Heart right ventricle (tissue), 16 donors: ENCODE results near the gene MTG2. TPM values are rescaled to one million over a fixed set of nuclear protein-coding genes. Genes with fewer than 3 reads are reported as not detected.
A peak's percentile ranks its signal among the peaks of the same experiment; 100 is the strongest.

ENCODE experiments used
- ATAC-seq, 8 donors: fragments of 200-7000 bp; cut with Tn5 transposase; one replicate each; pipeline ENCODE4 v1.9.1; 2020; ENCODE audit warnings: mild to moderate bottlenecking in 8 of 8, moderate library complexity in 8 of 8, moderate number of reproducible peaks in 1 of 8
- DNase-seq, 2 donors: peaks; one replicate each; pipeline ENCODE4 v3.0.0-alpha.2; 2020
- H3K27ac ChIP-seq, 10 donors: fragments of 200-600 bp; sonication (generic) in 2 of 10; one replicate each; pipeline versions ENCODE4 v1.5.0 to v1.8.0; 2020 to 2022; ENCODE audit warnings: mild to moderate bottlenecking in 3 of 10
- H3K27me3 ChIP-seq, 7 donors: fragments of 200-600 bp; one replicate each; pipeline ENCODE4 v1.8.0; 2021 to 2022; ENCODE audit warnings: mild to moderate bottlenecking in 2 of 7
- H3K36me3 ChIP-seq, 9 donors: fragments of 200-600 bp; sonication (generic) in 1 of 9; one replicate each; pipeline versions ENCODE4 v1.5.0 to v1.8.0; 2020 to 2022; ENCODE audit warnings: mild to moderate bottlenecking in 2 of 9
- H3K4me1 ChIP-seq, 9 donors: fragments of 200-600 bp; sonication (generic) in 1 of 9; one replicate each; pipeline versions ENCODE4 v1.5.0 to v1.8.0; 2020 to 2022; ENCODE audit warnings: mild to moderate bottlenecking in 4 of 9
- H3K4me3 ChIP-seq, 10 donors: fragments of 200-600 bp; sonication (generic) in 2 of 10; one replicate each; pipeline versions ENCODE4 v1.5.0 to v1.8.0; 2020 to 2022; ENCODE audit warnings: mild to moderate bottlenecking in 7 of 10, moderate library complexity in 2 of 10
- H3K9me3 ChIP-seq, 11 donors: fragments of 200-600 bp in 10 of 11; sonication (generic) in 2 of 11; one replicate each; pipeline versions ENCODE4 v1.5.0 to v1.8.0; 2013 to 2022; ENCODE audit warnings: mild to moderate bottlenecking in 2 of 11, control low read depth in 1 of 11, moderate library complexity in 1 of 11
- CTCF ChIP-seq, 9 donors: fragments of 200-600 bp; sonication (generic) in 2 of 9; IDR thresholded peaks; one replicate each; pipeline versions ENCODE4 v1.5.0 to v1.8.0; 2021 to 2022; ENCODE audit warnings: antibody characterized with exemption in 9 of 9, mild to moderate bottlenecking in 5 of 9, moderate library complexity in 1 of 9
- WGBS, 2 donors: extraction: QIAGEN DNeasy Blood & Tissue Kit; methylation state at CpG; one replicate each; pipeline ENCODE4 v1.1.7; 2013; ENCODE audit warnings: inconsistent platforms in 1 of 2; 5-methylcytosine and 5-hydroxymethylcytosine counted together
- intact Hi-C, 10 donors: fragments of 100-400 bp; cut with DNase I; formaldehyde crosslinking; loops; one replicate each; pipeline versions ENCODE4 v1.11.1 to v1.14.2; 2022
- polyA plus RNA-seq, 2 donors: library from polyadenylated mRNA; stranded (reverse); fragments of 200-250 nt; gene quantifications; one replicate each; pipeline ENCODE4 v1.2.3, GENCODE V29; 2013
- total RNA-seq, 10 donors: library from RNA; stranded (reverse); fragmentation: NEBNext Ultra II Directional in 3 of 10; extraction: Animal tissue kit (Norgen Biotek cat#: 25700) in 3 of 10; gene quantifications; one replicate each; pipeline versions ENCODE4 v1.2.1 to v1.2.4, GENCODE V29; 2021 to 2023
- donor health status: Arrhythmogenic right ventricular cardiomyopathy.
- donor health status: ischemic (EF 13 %, LVEDD 7.1; RV severe dilation, severe dysfunction).
- donor health status: healthy with polysubstance abuse.
- donor health status: DM: no; HTN: yes; CAD: no.
- donor health status: DM: no; HTN: no; CAD: no.
- donor health status: ischemic (EF 25% LVEDD 6.9; RV normal size, moderate dysfunction).
- donor health status: ischemic (EF 25% LVEDD 5.7; RV mildly dilated, moderate dysfunction).
- donor health status: healthy.
- donor health status: DM: yes; HTN: yes; CAD: no.
- donor health status: Ischemic cardiomyopathy.
- donor health status: ischemic (EF 35%, LVEDD 5.7; RV mildly dilated, moderate dysfunction).
- donor health status: nonischemic (EF 11% LVEDD 7.7; RV severe dilation, severe dysfunction).
- donor health status: DM: yes; HTN: yes; CAD: no.
- donor health status: PGD.
- donor health status: ischemic (EF 29% LVEDD 5.4; RV normal size, mild dysfunction).
- donor health status: nonischemic (EF 23%, LVEDD 6.1; RV moderate dilation, normal function).

Gene MTG2
- total and polyA plus RNA-seq, 12 donors, result 21.5 to 55.5 (median 28.2) TPM

- Histone ChIP-seq H3K4me3 (no peak overlapping the region), H3K4me1 (peaks cover 0 to 3% (median 0%) of the 10 kb centered on the region in 9 donors), H3K27ac (no peak overlapping the region), H3K9me3 (no peaks in the 10 kb centered on the region), H3K27me3 (peaks cover 2 to 43% (median 26%) of the 10 kb centered on the region in 7 donors), H3K36me3 (no peaks in the 10 kb centered on the region)
- ATAC-seq (peak in 2 of 8 donors; percentile 11 to 15), DNase-seq (no peak)
- TF ChIP-seq CTCF (IDR thresholded peaks at IDR 0.05), result no peak
- WGBS, 2 donors, result 63 to 67% methylated on average over 10 of the region's 10 CpGs
- intact Hi-C loops, result no loop called here
These were observed 44.8 kb downstream of the MTG2 start for GRCh38 chr20:62227591-62227976.

DNA sequence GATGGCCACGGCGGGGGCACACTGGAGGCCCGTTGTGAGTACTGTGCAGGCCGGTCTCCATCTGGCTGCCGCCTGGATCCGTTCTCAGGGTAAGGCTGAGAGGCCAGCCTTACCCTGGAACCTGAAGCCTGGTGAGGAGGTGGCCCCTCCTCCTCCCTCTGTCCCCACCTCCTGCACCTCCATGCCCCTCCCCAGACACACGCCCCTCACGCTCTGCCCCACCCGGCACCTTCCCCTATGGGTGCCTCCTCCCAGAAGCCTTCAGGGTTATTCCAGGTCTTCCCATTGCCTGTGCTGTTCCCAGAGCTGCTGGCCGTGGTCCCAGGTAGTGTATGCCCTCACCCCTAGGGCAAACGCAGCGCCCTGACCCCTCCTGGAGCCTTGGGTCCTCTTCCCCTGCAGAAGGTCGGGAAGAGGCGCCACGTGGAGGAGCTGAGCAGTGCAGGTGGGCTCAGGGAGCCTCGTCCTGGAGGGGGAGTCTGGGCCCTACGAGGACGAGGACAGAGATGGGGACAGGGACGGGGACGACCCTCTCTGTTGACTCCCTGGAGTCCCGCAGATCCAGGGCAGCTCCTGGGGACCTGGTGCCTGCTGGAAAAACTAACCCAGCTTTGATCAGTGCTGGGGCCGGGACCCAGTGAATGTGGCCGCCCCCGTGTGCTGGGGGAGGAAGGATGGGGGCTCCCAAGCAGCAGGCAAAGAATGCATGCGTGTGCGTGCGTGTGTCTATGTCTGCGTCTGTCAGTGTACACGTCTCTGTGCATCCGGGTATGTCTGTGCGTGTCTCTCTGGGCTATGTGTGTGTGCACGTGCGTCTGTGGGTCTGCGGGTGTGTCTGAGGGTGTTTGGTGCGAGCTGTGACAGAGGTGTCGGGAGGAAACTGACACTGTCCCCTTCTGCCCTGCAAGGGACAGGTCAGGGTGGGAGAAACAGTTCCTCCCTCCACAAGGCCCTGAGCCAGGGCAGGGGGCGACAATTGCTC, 45.4 kb downstream of the MTG2 start:
- no peak overlapping the region for H3K27ac ChIP-seq
- TF ChIP-seq CTCF (IDR thresholded peaks at IDR 0.05), result no peak
- peaks cover 0 to 36% (median 19%) of the 10 kb centered on the region in 7 donors for H3K27me3 ChIP-seq
- no peaks in the 10 kb centered on the region for H3K36me3 ChIP-seq
- intact Hi-C loops, result no loop called here
- peak in 2 of 8 donors; percentile 7 to 15 for ATAC-seq
- H3K4me3 ChIP-seq, result no peak overlapping the region
- 57 to 59% methylated on average over 34 to 37 of the region's 37 CpGs for WGBS, 2 donors
- no peaks in the 10 kb centered on the region for H3K9me3 ChIP-seq
- no peak for DNase-seq
- H3K4me1 ChIP-seq, result peaks cover 0 to 4% (median 3%) of the 10 kb centered on the region in 9 donors

DNA sequence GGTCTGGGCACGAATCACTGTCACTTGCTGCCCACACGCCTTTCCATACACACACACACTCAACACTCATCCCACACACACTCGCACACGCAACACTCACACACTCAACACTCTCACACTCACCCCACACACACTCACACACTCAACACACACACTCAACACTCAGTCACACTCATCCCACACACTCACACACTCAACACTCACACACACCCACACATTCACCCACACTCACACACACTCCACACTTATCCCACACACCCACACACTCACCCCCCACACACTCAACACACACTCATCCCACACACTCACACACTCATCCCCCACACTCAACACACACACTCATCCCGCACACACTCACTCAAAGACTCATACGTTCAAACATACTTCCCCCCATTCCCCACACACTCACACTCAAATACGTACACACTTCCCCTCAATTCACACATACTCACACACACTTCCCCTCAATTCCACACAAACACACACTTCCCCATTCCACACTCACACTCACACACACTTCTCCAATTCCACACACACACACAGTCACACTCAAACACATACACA, 46.2 kb downstream of the MTG2 start:
- no peak overlapping the region for H3K27ac ChIP-seq
- TF ChIP-seq CTCF (IDR thresholded peaks at IDR 0.05), result no peak
- WGBS, 2 donors, result 77 to 87% methylated on average over 7 of the region's 7 CpGs
- DNase-seq (no peak), ATAC-seq (no peak)
- intact Hi-C loops, result no loop called here
- no peak overlapping the region for H3K4me3 ChIP-seq
- H3K27me3 ChIP-seq, result peaks cover 0 to 28% (median 13%) of the 10 kb centered on the region in 7 donors
- H3K36me3 ChIP-seq, result no peaks in the 10 kb centered on the region
- peaks cover 0 to 10% (median 7%) of the 10 kb centered on the region in 9 donors for H3K4me1 ChIP-seq
- H3K9me3 ChIP-seq, result peaks cover 0 to 4% (median 0%) of the 10 kb centered on the region in 11 donors

DNA sequence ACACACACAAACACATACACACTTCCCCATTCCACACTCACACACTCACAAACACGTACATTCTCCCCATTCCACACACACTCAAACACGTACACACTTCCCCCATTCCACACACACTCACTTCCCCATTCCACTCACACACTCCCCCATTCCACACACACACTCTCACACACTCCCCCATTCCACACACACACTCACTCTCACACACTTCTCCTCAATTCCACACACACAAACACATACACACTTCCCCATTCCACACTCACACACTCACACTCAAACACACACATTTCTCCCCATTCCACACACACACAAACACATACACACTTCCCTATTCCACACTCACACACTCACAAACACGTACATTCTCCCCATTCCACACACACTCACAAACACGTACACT, 46.8 kb downstream of the MTG2 start:
- no peak for DNase-seq
- H3K27me3 ChIP-seq, result peaks cover 0 to 22% (median 9%) of the 10 kb centered on the region in 7 donors
- H3K36me3 ChIP-seq, result no peaks in the 10 kb centered on the region
- 75 to 81% methylated on average over 4 of the region's 4 CpGs for WGBS, 2 donors
- no peak overlapping the region for H3K27ac ChIP-seq
- peaks cover 0 to 16% (median 10%) of the 10 kb centered on the region in 9 donors for H3K4me1 ChIP-seq
- intact Hi-C loops, result loop anchor here in 1 of 10 donors (5.0 kb wide), 1 partner anchor 42 kb away; no protein-coding TSS in a partner anchor
- peaks cover 0 to 4% (median 0%) of the 10 kb centered on the region in 11 donors for H3K9me3 ChIP-seq
- H3K4me3 ChIP-seq, result no peak overlapping the region
- no peak for ATAC-seq
- no peak for TF ChIP-seq CTCF (IDR thresholded peaks at IDR 0.05)
